C4-2B (cell line): Measurements from ENCODE around the gene LCE6A.

Source experiments
- H3K27ac ChIP-seq: fragments of 450-650 bp; 2 replicates; pipeline ENCODE4 v1.5.1; 2017
- CTCF ChIP-seq: fragments of 450-650 bp; conservative IDR thresholded peaks from 2 replicates; pipeline ENCODE4 v1.5.1; 2017; ENCODE audit warnings: mild to moderate bottlenecking
- ZFX ChIP-seq: fragments of 450-650 bp; IDR thresholded peaks from 2 replicates; pipeline ENCODE4 v1.6.1; 2017

Gene LCE6A

GRCh38 chr1:152817309-152817708, 25.3 kb upstream of the LCE6A start:
- H3K27ac ChIP-seq = no peak overlapping the region
- no peak for TF ChIP-seq ZFX

GRCh38 chr1:152823294-152823693, 19.4 kb upstream of the LCE6A start:
- no peak for TF ChIP-seq ZFX
- TF ChIP-seq CTCF = no peak
- no peak overlapping the region for H3K27ac ChIP-seq

GRCh38 chr1:152824964-152825363, 17.7 kb upstream of the LCE6A start:
- H3K27ac ChIP-seq = no peak overlapping the region
- TF ChIP-seq ZFX = no peak
- TF ChIP-seq CTCF = no peak

GRCh38 chr1:152827173-152827572, 15.5 kb upstream of the LCE6A start, which contains the start of gene LCE1A:
Gene LCE1A, plus strand, starts transcription at chr1:152827473. Its CDS starts 0 bp downstream, at chr1:152827473.
- TF ChIP-seq CTCF = no peak
- no peak within 1 kb of the TSS for H3K27ac ChIP-seq

- no peak overlapping the region for H3K27ac ChIP-seq
- TF ChIP-seq CTCF (no peak), ZFX (no peak)
Observed at GRCh38 chr1:152836870-152837269, 5.8 kb upstream of the LCE6A start.

GRCh38 chr1:152855661-152856060, 13.0 kb downstream of the LCE6A start:
- no peak overlapping the region for H3K27ac ChIP-seq

GRCh38 chr1:152858062-152858461, 15.4 kb downstream of the LCE6A start:
- H3K27ac ChIP-seq = no peak overlapping the region
- TF ChIP-seq ZFX (no peak), CTCF (no peak)

More at GRCh38 chr1:152855661-152856060, 13.0 kb downstream of the LCE6A start:
- TF ChIP-seq ZFX (no peak), CTCF (no peak)

- H3K27ac ChIP-seq = no peak within 1 kb of the TSS
- no peak for TF ChIP-seq CTCF
- TF ChIP-seq ZFX = no peak
Observed at GRCh38 chr1:152859696-152860095, 17.0 kb downstream of the LCE6A start, which contains the start of gene LCE7A. Gene LCE7A, plus strand, starts transcription at chr1:152859996. Its CDS starts 702 bp downstream, at chr1:152860698.
